Neural progenitor cell (in vitro differentiated cells): ENCODE data around the gene RNF5. TPM values are rescaled to one million over a fixed set of nuclear protein-coding genes. Genes with fewer than 3 reads are reported as not detected.
A peak's percentile ranks its signal among the peaks of the same experiment; 100 is the strongest.

Experiments
- DNase-seq: peaks from one replicate; pipeline ENCODE4 v3.0.0-alpha.2; 2016; ENCODE audit warnings: low spot score
- H2AFZ ChIP-seq: fragments of 200-600 bp; sonication (generic); replicated peaks from 2 replicates; pipeline ENCODE4 v1.6.1; 2016; ENCODE audit warnings: antibody characterized with exemption
- H3F3A ChIP-seq: fragments of 200-600 bp; sonication (generic); 2 replicates; pipeline ENCODE4 v1.6.1; 2016; ENCODE audit warnings: antibody characterized with exemption, low read depth
- H3K27ac ChIP-seq: fragments of 200-600 bp; sonication (generic); 2 replicates; pipeline ENCODE4 v1.5.1; 2016; ENCODE audit warnings: mild to moderate bottlenecking
- H3K27me3 ChIP-seq: fragments of 200-600 bp; sonication (generic); 2 replicates; pipeline ENCODE4 v1.6.1; 2016; ENCODE audit warnings: mild to moderate bottlenecking, moderate library complexity
- H3K36me3 ChIP-seq: fragments of 200-600 bp; sonication (generic); 2 replicates; pipeline ENCODE4 v1.5.1; 2016
- H3K4me1 ChIP-seq: fragments of 200-600 bp; sonication (generic); 2 replicates; pipeline ENCODE4 v1.6.1; 2016; ENCODE audit warnings: mixed run types
- H3K4me2 ChIP-seq: fragments of 200-600 bp; sonication (generic); 2 replicates; pipeline ENCODE4 v1.6.1; 2016
- H3K4me3 ChIP-seq: fragments of 200-600 bp; sonication (generic); 2 replicates; pipeline ENCODE4 v1.5.1; 2016
- H3K79me2 ChIP-seq: fragments of 200-600 bp; sonication (generic); 2 replicates; pipeline ENCODE4 v1.6.1; 2016; ENCODE audit warnings: low read depth
- H3K9ac ChIP-seq: fragments of 200-600 bp; sonication (generic); 2 replicates; pipeline ENCODE4 v1.6.1; 2016
- H3K9me3 ChIP-seq: fragments of 200-600 bp; sonication (generic); 2 replicates; pipeline ENCODE4 v1.5.1; 2016; ENCODE audit warnings: low read depth
- H4K20me1 ChIP-seq: fragments of 200-600 bp; sonication (generic); 2 replicates; pipeline ENCODE4 v1.6.1; 2016; ENCODE audit warnings: low read depth
- H3K27ac Mint-ChIP-seq: 3 replicates; pipeline ENCODE4 v1.8.0; 2021; ENCODE audit warnings: mixed read lengths
- H3K27me3 Mint-ChIP-seq: 2 replicates; pipeline ENCODE4 v1.8.0; 2022; ENCODE audit warnings: low read depth, mild to moderate bottlenecking, inconsistent platforms, moderate library complexity, mixed read lengths; ENCODE audit not compliant: insufficient read depth
- H3K36me3 Mint-ChIP-seq: 3 replicates; pipeline ENCODE4 v1.8.0; 2021; ENCODE audit warnings: mixed read lengths
- H3K4me1 Mint-ChIP-seq: 3 replicates; pipeline ENCODE4 v1.8.0; 2021; ENCODE audit warnings: mixed read lengths
- H3K4me3 Mint-ChIP-seq: 3 replicates; pipeline ENCODE4 v1.8.0; 2021; ENCODE audit warnings: mild to moderate bottlenecking, moderate library complexity, mixed read lengths
- H3K9me3 Mint-ChIP-seq: 3 replicates; pipeline ENCODE4 v1.8.0; 2020; ENCODE audit warnings: mixed read lengths
- CTCF ChIP-seq: fragments of 200-600 bp; sonication (generic); IDR thresholded peaks from 2 replicates; pipeline ENCODE4 v1.5.1; 2017; ENCODE audit warnings: antibody characterized with exemption, mild to moderate bottlenecking
- EZH2 ChIP-seq: fragments of 200-600 bp; sonication (generic); IDR thresholded peaks from 2 replicates; pipeline ENCODE4 v1.6.1; 2017; ENCODE audit warnings: antibody characterized with exemption, mild to moderate bottlenecking, moderate library complexity
- EZH2phosphoT487 ChIP-seq: fragments of 200-600 bp; sonication (generic); IDR thresholded peaks from 2 replicates; pipeline ENCODE4 v1.6.1; 2017; ENCODE audit warnings: antibody characterized with exemption
- total RNA-seq: library from RNA; depleted of rRNA; stranded (reverse); fragments of >200 nt; gene quantifications from 2 replicates; pipeline ENCODE4 v1.2.3, GENCODE V29; 2015; ENCODE audit warnings: low replicate concordance

RNF5 gene
- total RNA-seq, 1 donor from 2014 or later, result 129 TPM

DNA sequence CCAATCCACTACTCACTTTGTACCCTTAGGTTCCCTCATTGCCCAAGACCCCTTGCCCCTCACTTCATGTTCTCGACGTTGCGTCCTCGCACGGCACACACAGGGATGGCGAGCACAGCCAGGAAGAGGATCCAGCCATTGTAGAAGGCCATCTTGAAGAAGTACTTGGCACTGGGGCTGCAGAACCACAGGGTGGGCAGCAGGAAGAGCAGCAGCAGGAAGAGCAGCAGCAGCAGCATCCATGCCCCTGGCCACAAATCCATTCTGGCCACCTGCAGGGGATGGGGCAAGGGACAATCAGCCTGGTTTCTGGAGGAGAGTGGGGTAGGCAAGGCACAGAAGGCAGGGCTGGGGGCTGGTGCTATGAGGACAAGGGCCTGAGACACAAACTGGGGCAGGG lies 7.0 kb upstream of the RNF5 start:
- Histone ChIP-seq H2AFZ (no peak overlapping the region), H3K36me3 (no peaks in the 10 kb centered on the region), H4K20me1 (peaks cover 37% of the 10 kb centered on the region), H3F3A (peaks cover 30% of the 10 kb centered on the region), H3K9me3 (no peaks in the 10 kb centered on the region), H3K27me3 (no peaks in the 10 kb centered on the region), H3K79me2 (peaks cover 45% of the 10 kb centered on the region), H3K4me2 (no peak overlapping the region), H3K9ac (no peak overlapping the region), H3K4me3 (no peak overlapping the region), H3K4me1 (peaks cover 25% of the 10 kb centered on the region), H3K27ac (no peak overlapping the region)
- Mint-ChIP-seq H3K27me3 (peaks cover 2% of the 10 kb centered on the region), H3K4me1 (peaks cover 23% of the 10 kb centered on the region), H3K9me3 (no peaks in the 10 kb centered on the region), H3K4me3 (no peak overlapping the region), H3K27ac (peak overlapping the region; percentile 33), H3K36me3 (peaks cover 28% of the 10 kb centered on the region)
- no peak for DNase-seq
- TF ChIP-seq EZH2phosphoT487 (no peak), EZH2 (no peak), CTCF (no peak)

- no peak overlapping the region for H3K4me3 ChIP-seq
- no peak for DNase-seq
- no peaks in the 10 kb centered on the region for H3K36me3 ChIP-seq
- peaks cover 35% of the 10 kb centered on the region for H4K20me1 ChIP-seq
- Mint-ChIP-seq H3K9me3 (no peaks in the 10 kb centered on the region), H3K4me1 (peaks cover 22% of the 10 kb centered on the region), H3K36me3 (peaks cover 21% of the 10 kb centered on the region), H3K4me3 (no peak overlapping the region), H3K27ac (no peak overlapping the region), H3K27me3 (peaks cover 6% of the 10 kb centered on the region)
- TF ChIP-seq EZH2 (no peak), CTCF (no peak), EZH2phosphoT487 (no peak)
- peaks cover 49% of the 10 kb centered on the region for H3K79me2 ChIP-seq
- H3K27me3 ChIP-seq, result no peaks in the 10 kb centered on the region
- H3K27ac ChIP-seq, result no peak overlapping the region
- H3K4me1 ChIP-seq, result peaks cover 19% of the 10 kb centered on the region
- no peaks in the 10 kb centered on the region for H3K9me3 ChIP-seq
- H2AFZ ChIP-seq, result no peak overlapping the region
- H3K9ac ChIP-seq, result peak overlapping the region; percentile 4
- H3F3A ChIP-seq, result peaks cover 29% of the 10 kb centered on the region
- no peak overlapping the region for H3K4me2 ChIP-seq
These were observed 5.0 kb upstream of the RNF5 start for GRCh38 chr6:32173051-32173727.

GRCh38 chr6:32174416-32174815 lies 3.8 kb upstream of the RNF5 start:
- Histone ChIP-seq H3K4me1 (peaks cover 20% of the 10 kb centered on the region), H3K27ac (no peak overlapping the region), H3K27me3 (no peaks in the 10 kb centered on the region), H2AFZ (no peak overlapping the region), H3K9ac (peak overlapping the region; percentile 97), H3K9me3 (no peaks in the 10 kb centered on the region), H3F3A (peaks cover 20% of the 10 kb centered on the region), H3K36me3 (no peaks in the 10 kb centered on the region), H3K4me2 (peak overlapping the region; percentile 93), H3K4me3 (peak overlapping the region; percentile 99), H4K20me1 (peaks cover 31% of the 10 kb centered on the region), H3K79me2 (peaks cover 59% of the 10 kb centered on the region)
- Mint-ChIP-seq H3K27ac (no peak overlapping the region), H3K9me3 (no peaks in the 10 kb centered on the region), H3K36me3 (peaks cover 21% of the 10 kb centered on the region), H3K27me3 (peaks cover 6% of the 10 kb centered on the region), H3K4me3 (peak overlapping the region; percentile 97), H3K4me1 (peaks cover 30% of the 10 kb centered on the region)
- no peak for DNase-seq
- TF ChIP-seq CTCF (no peak), EZH2phosphoT487 (no peak), EZH2 (no peak)
